ENCODE results near the gene VOPP1.

Gene VOPP1

DNA sequence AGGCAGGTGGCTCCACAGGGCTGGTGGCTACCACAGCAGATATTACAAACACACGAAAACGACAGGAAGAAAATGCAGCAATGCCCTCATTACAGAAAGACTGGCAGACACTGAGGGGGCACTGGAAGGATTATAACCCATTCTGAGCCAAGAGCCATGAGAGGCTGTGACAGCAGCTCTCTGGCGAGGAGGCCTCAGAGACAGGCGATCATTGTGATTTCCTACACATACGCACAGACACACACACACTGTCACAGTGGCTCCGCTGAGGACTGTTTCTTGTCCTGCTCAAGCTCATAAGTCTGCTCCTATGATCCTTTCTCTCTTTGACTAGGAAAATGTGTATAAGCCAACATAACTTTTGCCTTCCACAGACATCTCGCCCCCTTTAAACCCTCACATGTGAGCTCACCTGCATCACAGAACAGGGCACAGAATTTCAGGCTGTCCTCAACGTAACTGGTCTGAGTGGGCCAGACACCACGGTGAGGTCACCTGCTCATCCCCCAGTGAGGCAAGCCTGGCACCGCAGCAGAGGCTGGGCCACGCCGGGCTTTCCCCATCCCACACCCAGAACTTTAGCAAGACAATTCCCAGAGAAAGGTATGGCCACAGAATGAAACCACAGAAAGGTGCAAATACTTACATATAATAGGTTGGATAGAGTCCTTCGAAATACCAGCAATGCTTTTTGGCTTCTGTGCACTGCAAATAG, 51.7 kb downstream of the VOPP1 start:
- Histone ChIP-seq H3K9me3 (no peaks in the 10 kb centered on the region), H3K27me3 (no peaks in the 10 kb centered on the region), H3K36me3 (peaks cover 45% of the 10 kb centered on the region), H3K4me3 (ENCODE audit: low read depth in 1 of 2, low read length in 1 of 2) (no peak overlapping the region), H3K27ac (no peak overlapping the region), H3K4me1 (ENCODE audit: control insufficient read depth in 1 of 2, insufficient read depth in 1 of 2, low read depth in 1 of 2, low read length in 1 of 2) (no peaks in the 10 kb centered on the region)
- TF ChIP-seq, protein P1, sequence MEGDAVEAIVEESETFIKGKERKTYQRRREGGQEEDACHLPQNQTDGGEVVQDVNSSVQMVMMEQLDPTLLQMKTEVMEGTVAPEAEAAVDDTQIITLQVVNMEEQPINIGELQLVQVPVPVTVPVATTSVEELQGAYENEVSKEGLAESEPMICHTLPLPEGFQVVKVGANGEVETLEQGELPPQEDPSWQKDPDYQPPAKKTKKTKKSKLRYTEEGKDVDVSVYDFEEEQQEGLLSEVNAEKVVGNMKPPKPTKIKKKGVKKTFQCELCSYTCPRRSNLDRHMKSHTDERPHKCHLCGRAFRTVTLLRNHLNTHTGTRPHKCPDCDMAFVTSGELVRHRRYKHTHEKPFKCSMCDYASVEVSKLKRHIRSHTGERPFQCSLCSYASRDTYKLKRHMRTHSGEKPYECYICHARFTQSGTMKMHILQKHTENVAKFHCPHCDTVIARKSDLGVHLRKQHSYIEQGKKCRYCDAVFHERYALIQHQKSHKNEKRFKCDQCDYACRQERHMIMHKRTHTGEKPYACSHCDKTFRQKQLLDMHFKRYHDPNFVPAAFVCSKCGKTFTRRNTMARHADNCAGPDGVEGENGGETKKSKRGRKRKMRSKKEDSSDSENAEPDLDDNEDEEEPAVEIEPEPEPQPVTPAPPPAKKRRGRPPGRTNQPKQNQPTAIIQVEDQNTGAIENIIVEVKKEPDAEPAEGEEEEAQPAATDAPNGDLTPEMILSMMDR (IDR thresholded peaks at IDR 0.05), result no peak

DNA sequence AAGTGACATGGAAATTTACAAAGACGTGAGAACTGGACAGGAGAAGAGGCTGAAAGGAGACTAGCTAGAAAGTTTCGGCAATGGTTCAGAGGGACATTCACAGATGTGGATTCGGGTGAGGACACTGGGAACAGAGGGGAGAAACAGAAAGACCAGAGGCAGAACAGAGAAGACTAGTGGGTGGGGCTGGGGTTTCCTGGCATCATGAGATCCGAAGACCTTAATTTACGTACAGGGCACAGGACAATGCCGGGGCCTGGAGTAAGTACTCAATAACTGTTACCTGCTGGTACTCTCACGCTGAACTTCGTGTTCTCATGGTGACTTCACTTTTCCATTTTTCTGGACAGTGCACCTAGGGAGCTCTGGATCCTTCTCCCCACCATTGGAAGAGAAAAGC, 53.5 kb downstream of the VOPP1 start:
- Histone ChIP-seq H3K4me3 (ENCODE audit: low read depth in 1 of 2, low read length in 1 of 2) (no peak overlapping the region), H3K4me1 (ENCODE audit: control insufficient read depth in 1 of 2, insufficient read depth in 1 of 2, low read depth in 1 of 2, low read length in 1 of 2) (no peaks in the 10 kb centered on the region), H3K36me3 (peaks cover 62% of the 10 kb centered on the region), H3K27ac (no peak overlapping the region), H3K9me3 (no peaks in the 10 kb centered on the region), H3K27me3 (no peaks in the 10 kb centered on the region)
- TF ChIP-seq, protein P1 (IDR thresholded peaks at IDR 0.05), result no peak

DNA sequence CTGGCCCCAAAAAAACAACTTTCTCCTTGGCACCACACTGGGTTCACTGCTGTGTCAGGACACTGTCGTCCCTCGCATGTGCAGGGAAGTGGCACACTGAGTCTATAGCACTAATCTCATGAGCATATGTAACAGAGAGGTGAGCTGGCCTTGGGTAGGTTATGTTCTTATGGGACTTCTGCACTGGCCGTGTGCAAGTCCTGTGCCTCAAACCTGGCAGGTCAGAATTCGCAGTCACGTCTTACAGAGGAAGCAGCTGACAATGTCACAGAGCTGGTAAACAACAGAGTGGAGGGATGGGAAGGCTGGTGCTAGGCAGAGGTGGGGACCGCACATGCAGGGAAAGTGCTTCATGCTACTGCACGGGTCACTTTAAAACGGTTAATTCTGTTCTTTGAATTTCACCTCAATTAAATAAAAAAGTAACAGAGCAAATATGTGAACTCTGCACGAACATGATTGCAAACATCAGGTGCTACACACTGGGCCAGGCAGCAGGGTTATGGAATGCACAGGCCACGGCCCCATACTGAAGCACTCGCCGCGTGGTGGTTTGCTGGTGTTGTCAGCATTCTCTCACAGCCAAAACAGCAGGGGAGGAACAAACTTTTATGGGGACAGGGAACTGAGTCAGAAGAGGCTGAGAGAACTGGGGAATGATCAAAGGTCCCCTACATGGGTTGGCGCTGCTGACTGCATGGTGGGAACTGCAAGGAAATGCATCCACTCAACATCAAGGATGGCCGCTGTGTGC, 54.2 kb downstream of the VOPP1 start:
- Histone ChIP-seq H3K27me3 (no peaks in the 10 kb centered on the region), H3K27ac (no peak overlapping the region), H3K4me1 (ENCODE audit: control insufficient read depth in 1 of 2, insufficient read depth in 1 of 2, low read depth in 1 of 2, low read length in 1 of 2) (no peaks in the 10 kb centered on the region), H3K36me3 (peaks cover 69% of the 10 kb centered on the region), H3K4me3 (ENCODE audit: low read depth in 1 of 2, low read length in 1 of 2) (no peak overlapping the region), H3K9me3 (no peaks in the 10 kb centered on the region)
- TF ChIP-seq, protein P1 (IDR thresholded peaks at IDR 0.05), result no peak

DNA sequence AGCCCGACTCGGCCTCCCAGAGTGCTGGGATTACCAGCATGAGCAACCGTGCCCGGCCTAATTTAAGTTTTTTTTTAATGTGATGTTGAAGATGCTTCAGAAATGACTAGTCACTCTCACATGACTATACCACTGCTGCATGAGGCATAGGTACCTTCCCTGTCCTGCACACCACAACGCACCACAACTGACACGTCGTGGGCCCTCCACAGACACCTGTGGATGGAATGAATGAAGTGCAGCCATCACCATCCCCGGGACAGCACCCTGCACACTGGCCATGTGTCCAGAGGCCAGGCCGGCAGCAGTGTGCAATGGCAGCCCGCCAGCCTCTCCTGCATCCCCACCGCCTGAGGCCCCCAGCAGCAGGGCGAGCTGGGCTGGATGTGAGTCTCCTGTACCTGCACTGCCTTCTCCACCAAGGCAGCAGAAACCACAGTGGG, 55.1 kb downstream of the VOPP1 start:
- no peak overlapping the region for H3K27ac ChIP-seq
- no peak overlapping the region for H3K4me3 ChIP-seq (ENCODE audit: low read depth in 1 of 2, low read length in 1 of 2)
- H3K4me1 ChIP-seq (ENCODE audit: control insufficient read depth in 1 of 2, insufficient read depth in 1 of 2, low read depth in 1 of 2, low read length in 1 of 2), result no peaks in the 10 kb centered on the region
- peaks cover 76% of the 10 kb centered on the region for H3K36me3 ChIP-seq
- H3K27me3 ChIP-seq, result no peaks in the 10 kb centered on the region
- TF ChIP-seq, protein P1 (IDR thresholded peaks at IDR 0.05), result no peak
- H3K9me3 ChIP-seq, result no peaks in the 10 kb centered on the region

GRCh38 chr7:55516409-55516808, 55.9 kb downstream of the VOPP1 start:
- Histone ChIP-seq H3K36me3 (peaks cover 76% of the 10 kb centered on the region), H3K27me3 (no peaks in the 10 kb centered on the region), H3K4me3 (ENCODE audit: low read depth in 1 of 2, low read length in 1 of 2) (no peak overlapping the region), H3K27ac (no peak overlapping the region), H3K4me1 (ENCODE audit: control insufficient read depth in 1 of 2, insufficient read depth in 1 of 2, low read depth in 1 of 2, low read length in 1 of 2) (no peaks in the 10 kb centered on the region), H3K9me3 (no peaks in the 10 kb centered on the region)
- TF ChIP-seq, protein P1 (IDR thresholded peaks at IDR 0.05), result no peak
